GM18873 (cell line): ENCODE data around the gene PIP4P1.
"Not testable (repeated sequence)": the region's sequence is repeated elsewhere in the genome, so short reads cannot be mapped to it uniquely, and the experiment has no call there.

Experiments used
- ATAC-seq: cut with Tn5 transposase; IDR thresholded peaks from one replicate; pipeline ENCODE4 v1.9.1; 2021; ENCODE audit warnings: mild to moderate bottlenecking, moderate library complexity, moderate number of reproducible peaks; ENCODE audit not compliant: unreplicated experiment, low FRiP score

PIP4P1 gene

GRCh38 chr14:20461225-20462141 lies at the start of gene PIP4P1:
TSS of gene PIP4P1 (minus strand) at chr14:20461434. CDS start at chr14:20461325, 109 bp downstream.
- peak; percentile 94 for ATAC-seq

- no peak for ATAC-seq
Measured at GRCh38 chr14:20508367-20508766, 47.1 kb upstream of the PIP4P1 start.

GRCh38 chr14:20507537-20507936 lies 46.3 kb upstream of the PIP4P1 start:
- ATAC-seq, result not testable (repeated sequence)

- not testable (repeated sequence) for ATAC-seq
Measured at GRCh38 chr14:20506752-20507151, 45.5 kb upstream of the PIP4P1 start.

- ATAC-seq, result not testable (repeated sequence)
Measured at GRCh38 chr14:20506276-20506675, 45.0 kb upstream of the PIP4P1 start.

- ATAC-seq, result no peak
Measured at GRCh38 chr14:20503898-20504297, 42.7 kb upstream of the PIP4P1 start.

GRCh38 chr14:20501346-20501745 lies 40.1 kb upstream of the PIP4P1 start:
- ATAC-seq, result no peak

- no peak for ATAC-seq
Measured at GRCh38 chr14:20499881-20500280, 38.6 kb upstream of the PIP4P1 start.

- ATAC-seq, result no peak
Measured at GRCh38 chr14:20499108-20499507, 37.9 kb upstream of the PIP4P1 start.

GRCh38 chr14:20498622-20499021 lies 37.4 kb upstream of the PIP4P1 start:
- ATAC-seq, result no peak

GRCh38 chr14:20494935-20495766 lies 33.9 kb upstream of the PIP4P1 start:
- no peak for ATAC-seq

GRCh38 chr14:20493634-20494033 lies 32.4 kb upstream of the PIP4P1 start:
- no peak for ATAC-seq

- ATAC-seq, result no peak
Measured at GRCh38 chr14:20492486-20492885, 31.3 kb upstream of the PIP4P1 start.

- no peak for ATAC-seq
Measured at GRCh38 chr14:20490563-20490962, 29.3 kb upstream of the PIP4P1 start.

GRCh38 chr14:20489093-20489994 lies 28.1 kb upstream of the PIP4P1 start:
- no peak for ATAC-seq

- no peak for ATAC-seq
Measured at GRCh38 chr14:20487396-20487725, 26.1 kb upstream of the PIP4P1 start.

- ATAC-seq, result no peak
Measured at GRCh38 chr14:20486684-20487395, 25.6 kb upstream of the PIP4P1 start.

- ATAC-seq, result no peak
Measured at GRCh38 chr14:20485900-20486299, 24.7 kb upstream of the PIP4P1 start.

GRCh38 chr14:20482382-20482781 lies 21.1 kb upstream of the PIP4P1 start:
- ATAC-seq, result no peak

GRCh38 chr14:20478894-20479293 lies 17.7 kb upstream of the PIP4P1 start:
- no peak for ATAC-seq
